ENCODE data around the gene C16orf86. TPM values are rescaled to one million over a fixed set of nuclear protein-coding genes. Genes with fewer than 3 reads are reported as not detected.

The C16orf86 gene
- total RNA-seq, 3 donors from 2014 or later (not counting 1 experiment from before 2014, with no cell fraction given), result 3.5 to 4.4 (median 3.6) TPM

DNA sequence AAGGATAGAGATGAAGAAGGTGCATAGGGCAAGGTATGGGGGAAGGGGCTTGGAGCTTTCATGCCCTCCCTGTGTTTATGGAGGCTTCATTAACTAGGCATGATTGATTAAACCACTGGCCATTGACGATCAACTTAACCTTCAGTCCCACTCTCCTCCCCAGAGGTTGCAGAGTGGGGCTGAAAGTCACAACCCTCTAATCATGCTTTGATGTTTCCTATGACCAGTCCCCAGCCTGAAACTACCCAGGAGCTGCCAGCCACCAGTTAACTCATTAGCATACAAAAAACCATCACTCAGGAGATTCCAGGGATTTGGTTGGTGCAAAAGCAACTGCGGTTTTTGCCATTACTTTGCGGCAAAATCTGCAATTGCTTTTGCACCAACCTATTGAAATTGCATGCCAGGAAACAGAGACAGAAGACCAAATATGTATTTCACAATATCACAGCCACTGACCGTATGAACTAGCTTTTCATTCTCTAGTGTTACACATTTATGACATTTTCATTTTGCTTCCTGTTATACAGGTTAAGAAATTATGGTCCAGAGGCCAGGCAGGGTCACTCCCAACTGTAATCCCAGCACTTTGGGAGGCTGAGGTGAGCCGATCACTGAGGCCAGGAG, 47.1 kb downstream of the C16orf86 start:
- Mint-ChIP-seq H3K4me1 (peaks cover 12 to 16% of the 10 kb centered on the region in 2 donors), H3K27ac (no peak overlapping the region), H3K4me3 (no peak overlapping the region), H3K9me3 (no peaks in the 10 kb centered on the region), H3K27me3 (ENCODE audit: low read depth in 2 of 2) (no peaks in the 10 kb centered on the region), H3K36me3 (no peaks in the 10 kb centered on the region)
- ATAC-seq (no peak), DNase-seq (no peak)
- Histone ChIP-seq H3K9me3 (ENCODE audit: control insufficient read depth, insufficient read depth, low read length) (no peaks in the 10 kb centered on the region), H3K4me1 (ENCODE audit: control insufficient read depth, insufficient read depth, low read length) (peaks cover 8% of the 10 kb centered on the region), H3K36me3 (ENCODE audit: control insufficient read depth, insufficient read depth, low read length) (no peaks in the 10 kb centered on the region), H3K27ac (ENCODE audit: low read length) (no peak overlapping the region), H3K4me3 (ENCODE audit: low read length) (no peak overlapping the region), H3K27me3 (ENCODE audit: control insufficient read depth, insufficient read depth, low read length) (no peaks in the 10 kb centered on the region)
- 89% methylated on average over 5 of the region's 5 CpGs for WGBS (ENCODE audit: insufficient coverage)
- TF ChIP-seq CTCF (IDR thresholded peaks at IDR 0.05), result no peak
- intact Hi-C loops (cut with micrococcal nuclease), result no loop called here

DNA sequence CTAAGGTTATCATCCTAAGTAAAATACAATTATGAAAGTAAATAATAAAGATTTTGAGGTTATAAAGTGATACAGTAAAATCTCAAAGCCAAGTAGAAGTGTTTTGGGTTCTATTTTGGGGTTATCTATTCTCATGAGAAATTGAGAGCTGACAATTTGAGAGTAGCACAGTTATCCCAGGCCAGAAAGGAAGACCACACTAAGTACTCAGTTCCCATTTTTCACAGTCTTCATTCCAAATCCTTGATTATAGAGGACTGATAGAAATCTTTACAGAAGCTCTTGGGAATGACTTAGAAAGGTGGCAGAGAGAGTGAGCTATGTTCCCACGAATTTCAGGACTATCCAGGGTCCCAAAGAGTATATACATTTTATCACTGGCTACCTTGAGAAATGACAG, 47.9 kb downstream of the C16orf86 start:
- no peaks in the 10 kb centered on the region for H3K27me3 ChIP-seq (ENCODE audit: control insufficient read depth, insufficient read depth, low read length)
- peaks cover 8% of the 10 kb centered on the region for H3K4me1 ChIP-seq (ENCODE audit: control insufficient read depth, insufficient read depth, low read length)
- no peaks in the 10 kb centered on the region for H3K36me3 Mint-ChIP-seq
- intact Hi-C loops (cut with micrococcal nuclease), result no loop called here
- H3K27ac ChIP-seq (ENCODE audit: low read length), result no peak overlapping the region
- H3K9me3 ChIP-seq (ENCODE audit: control insufficient read depth, insufficient read depth, low read length), result no peaks in the 10 kb centered on the region
- ATAC-seq, result no peak
- 100% methylated on average over 1 of the region's 1 CpG for WGBS (ENCODE audit: insufficient coverage)
- no peaks in the 10 kb centered on the region for H3K9me3 Mint-ChIP-seq
- no peak overlapping the region for H3K27ac Mint-ChIP-seq
- DNase-seq, result no peak
- no peaks in the 10 kb centered on the region for H3K36me3 ChIP-seq (ENCODE audit: control insufficient read depth, insufficient read depth, low read length)
- no peak overlapping the region for H3K4me3 ChIP-seq (ENCODE audit: low read length)
- no peak for TF ChIP-seq CTCF (IDR thresholded peaks at IDR 0.05)
- H3K4me1 Mint-ChIP-seq, result peaks cover 20 to 23% of the 10 kb centered on the region in 2 donors
- no peak overlapping the region for H3K4me3 Mint-ChIP-seq
- no peaks in the 10 kb centered on the region for H3K27me3 Mint-ChIP-seq (ENCODE audit: low read depth in 2 of 2)

GRCh38 chr16:67716097-67716496, 49.5 kb downstream of the C16orf86 start:
- H3K4me3 Mint-ChIP-seq, result no peak overlapping the region
- H3K4me1 Mint-ChIP-seq, result peaks cover 28 to 32% of the 10 kb centered on the region in 2 donors

More at GRCh38 chr16:67716097-67716496, 49.5 kb downstream of the C16orf86 start:
- DNase-seq (no peak), ATAC-seq (no peak)
- 100% methylated on average over 2 of the region's 2 CpGs for WGBS (ENCODE audit: insufficient coverage)
- H3K27me3 ChIP-seq (ENCODE audit: control insufficient read depth, insufficient read depth, low read length), result no peaks in the 10 kb centered on the region
- no peak for TF ChIP-seq CTCF (IDR thresholded peaks at IDR 0.05)
- H3K4me3 ChIP-seq (ENCODE audit: low read length), result no peak overlapping the region
- intact Hi-C loops (cut with micrococcal nuclease), result no loop called here
- no peaks in the 10 kb centered on the region for H3K36me3 ChIP-seq (ENCODE audit: control insufficient read depth, insufficient read depth, low read length)
- no peak overlapping the region for H3K27ac ChIP-seq (ENCODE audit: low read length)
- H3K9me3 Mint-ChIP-seq, result no peaks in the 10 kb centered on the region
- no peaks in the 10 kb centered on the region for H3K36me3 Mint-ChIP-seq
- H3K27me3 Mint-ChIP-seq (ENCODE audit: low read depth in 2 of 2), result no peaks in the 10 kb centered on the region
- no peak overlapping the region for H3K27ac Mint-ChIP-seq
- peaks cover 15% of the 10 kb centered on the region for H3K4me1 ChIP-seq (ENCODE audit: control insufficient read depth, insufficient read depth, low read length)
- H3K9me3 ChIP-seq (ENCODE audit: control insufficient read depth, insufficient read depth, low read length), result no peaks in the 10 kb centered on the region

Other genes starting within 250 kb of the C16orf86 start
- not detected for gene HSD11B2, start 235.7 kb upstream of the C16orf86 start, total RNA-seq
- 10 to 100 TPM; 76.0 to 84.9 (median 83.3) TPM for gene ATP6V0D1, start 185.7 kb upstream of the C16orf86 start, total RNA-seq
- under 1 TPM in 1 of 3 donors, not detected in 2; 0.50 TPM for gene AGRP, start 183.3 kb upstream of the C16orf86 start, total RNA-seq
- 100 to 1,000 TPM in 1 of 3 donors, 10 to 100 TPM in 2; 68.2 to 118 (median 74.8) TPM for gene RIPOR1, start 138.0 kb upstream of the C16orf86 start, total RNA-seq
- gene CTCF, start 104.3 kb upstream of the C16orf86 start, total RNA-seq, result 10 to 100 TPM; 61.4 to 76.7 (median 63.6) TPM
- gene CARMIL2, start 21.7 kb upstream of the C16orf86 start, total RNA-seq, result 10 to 100 TPM; 46.4 to 64.0 (median 61.5) TPM
- 10 to 100 TPM; 34.4 to 58.0 (median 43.2) TPM for gene ACD, start 6.6 kb upstream of the C16orf86 start, total RNA-seq
- 1 to 10 TPM; 3.1 to 4.4 (median 3.3) TPM for gene PARD6A, start 5.9 kb upstream of the C16orf86 start, total RNA-seq
- gene ENKD1, start 64 bp upstream of the C16orf86 start, total RNA-seq, result 1 to 10 TPM; 3.4 to 4.2 (median 3.7) TPM
- gene GFOD2, start 52.5 kb downstream of the C16orf86 start, total RNA-seq, result 10 to 100 TPM in 1 of 3 donors, 1 to 10 TPM in 2; 6.5 to 10.9 (median 8.3) TPM
- gene RANBP10, start 139.7 kb downstream of the C16orf86 start, total RNA-seq, result 10 to 100 TPM; 20.9 to 25.8 (median 24.5) TPM
- gene TSNAXIP1, start 140.1 kb downstream of the C16orf86 start, total RNA-seq, result under 1 TPM in 2 of 3 donors, not detected in 1; 0.15 to 0.68 TPM
- 10 to 100 TPM; 25.5 to 35.8 (median 30.3) TPM for gene THAP11, start 175.5 kb downstream of the C16orf86 start, total RNA-seq
- gene NUTF2, start 180.1 kb downstream of the C16orf86 start, total RNA-seq, result 10 to 100 TPM; 43.2 to 47.1 (median 43.3) TPM
- gene CENPT, start 180.9 kb downstream of the C16orf86 start, total RNA-seq, result 10 to 100 TPM; 68.6 to 81.3 (median 78.9) TPM
- 100 to 1,000 TPM in 2 of 3 donors, 10 to 100 TPM in 1; 91.9 to 111 (median 105) TPM for gene EDC4, start 206.2 kb downstream of the C16orf86 start, total RNA-seq
- 1 to 10 TPM in 1 of 3 donors, under 1 TPM in 1, not detected in 1; 0.70 to 1.3 TPM for gene NRN1L, start 218.1 kb downstream of the C16orf86 start, total RNA-seq
- 10 to 100 TPM; 16.8 to 24.7 (median 19.5) TPM for gene PSKH1, start 226.4 kb downstream of the C16orf86 start, total RNA-seq